ENCODE data around the gene SLBP. TPM values are rescaled to one million over a fixed set of nuclear protein-coding genes. Genes with fewer than 3 reads are reported as not detected.
"Not testable (repeated sequence)": the region's sequence is repeated elsewhere in the genome, so short reads cannot be mapped to it uniquely, and the experiment has no call there.

Gene SLBP
- total RNA-seq, 2 experiments from 2014 or later: 115 to 117 TPM

GRCh38 chr4:1708581-1708980, 3.5 kb downstream of the SLBP start:
- no peaks in the 10 kb centered on the region for H3K27me3 Mint-ChIP-seq
- no peak for TF ChIP-seq CTCF (IDR thresholded peaks at IDR 0.05)
- H3K9me3 Mint-ChIP-seq: no peaks in the 10 kb centered on the region
- H3K36me3 Mint-ChIP-seq (ENCODE audit: low read depth): peaks cover 66% of the 10 kb centered on the region
- CTCF ChIA-PET: interaction anchor here (1.0 to 12.5 kb wide), 6 partner anchors 13 to 38 kb away, joined by 3 to 177 read pairs (median 5); partner anchors contain the start of genes TACC3 and TMEM129
- H3K4me3 Mint-ChIP-seq: peak overlapping the region; percentile 85
- H3K27ac Mint-ChIP-seq: no peak overlapping the region
- intact Hi-C loops (cut with micrococcal nuclease): no loop called here
- POLR2A ChIA-PET: interaction anchor here (1.7 to 9.5 kb wide), 4 partner anchors 8 to 16 kb away, joined by 5 to 190 read pairs (median 46); partner anchors contain the start of genes TACC3 and TMEM129
- DNase-seq (no peak), ATAC-seq (no peak)
- peaks cover 46% of the 10 kb centered on the region for H3K4me1 Mint-ChIP-seq (ENCODE audit: low read depth)

DNA sequence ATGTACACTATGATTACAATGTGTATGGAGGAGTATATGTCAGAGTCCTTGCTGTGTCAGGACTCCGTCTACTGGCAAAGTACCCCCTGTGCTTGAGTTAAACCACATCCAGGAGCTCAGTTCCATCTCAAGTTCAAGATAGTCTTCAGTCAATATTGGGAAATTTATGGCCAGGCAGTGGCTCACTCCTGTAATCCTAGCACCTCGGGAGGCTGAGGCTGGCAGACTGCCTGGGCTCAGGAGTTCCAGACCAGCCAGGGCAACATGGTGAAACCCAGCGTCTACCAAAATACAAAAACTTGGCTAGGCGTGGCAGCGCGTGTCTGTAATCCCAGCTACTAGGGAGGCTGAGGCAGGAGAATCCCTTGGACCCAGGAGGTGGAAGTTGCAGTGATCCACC, 5.8 kb downstream of the SLBP start:
- no peak for TF ChIP-seq CTCF (IDR thresholded peaks at IDR 0.05)
- no peak for ATAC-seq
- no peak overlapping the region for H3K4me3 Mint-ChIP-seq
- no peaks in the 10 kb centered on the region for H3K27me3 Mint-ChIP-seq
- peaks cover 61% of the 10 kb centered on the region for H3K4me1 Mint-ChIP-seq (ENCODE audit: low read depth)
- ChIA-PET POLR2A (interaction anchor here (3.7 to 9.5 kb wide), 2 partner anchors 12 to 17 kb away, joined by 32 to 190 read pairs; partner anchors contain the start of genes TACC3 and TMEM129), CTCF (interaction anchor here (1.3 to 12.5 kb wide), 2 partner anchors 14 to 22 kb away, joined by 3 to 177 read pairs; no protein-coding TSS in a partner anchor)
- no peak overlapping the region for H3K27ac Mint-ChIP-seq
- peaks cover 67% of the 10 kb centered on the region for H3K36me3 Mint-ChIP-seq (ENCODE audit: low read depth)
- H3K9me3 Mint-ChIP-seq: no peaks in the 10 kb centered on the region
- intact Hi-C loops (cut with micrococcal nuclease): no loop called here
- DNase-seq: no peak

DNA sequence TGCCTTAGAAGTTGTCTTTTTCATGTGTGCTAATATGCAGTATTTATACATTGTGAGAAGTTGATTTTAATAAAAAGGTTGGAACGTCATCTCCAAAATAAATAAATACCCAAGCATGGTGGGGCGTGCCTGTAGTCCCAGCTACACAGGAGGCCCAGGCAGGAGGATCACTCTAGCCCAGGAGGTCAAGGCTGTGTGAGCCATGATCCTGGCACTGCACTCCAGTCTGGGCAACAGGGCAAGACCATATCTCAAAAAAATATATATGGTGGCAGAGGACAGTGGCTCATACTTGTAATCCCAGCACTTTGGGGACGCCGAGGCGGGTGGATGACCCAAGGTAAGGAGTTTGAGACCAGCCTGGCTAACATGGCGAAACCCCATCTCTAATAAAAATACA, 6.4 kb downstream of the SLBP start:
- POLR2A ChIA-PET: interaction anchor here (3.7 to 9.5 kb wide), 2 partner anchors 11 to 17 kb away, joined by 32 to 190 read pairs; partner anchors contain the start of genes TACC3 and TMEM129
- H3K9me3 Mint-ChIP-seq: no peaks in the 10 kb centered on the region
- H3K4me1 Mint-ChIP-seq (ENCODE audit: low read depth): peaks cover 57% of the 10 kb centered on the region
- H3K27ac Mint-ChIP-seq: no peak overlapping the region
- peaks cover 63% of the 10 kb centered on the region for H3K36me3 Mint-ChIP-seq (ENCODE audit: low read depth)
- no peaks in the 10 kb centered on the region for H3K27me3 Mint-ChIP-seq
- TF ChIP-seq CTCF (IDR thresholded peaks at IDR 0.05): no peak
- DNase-seq (no peak), ATAC-seq (no peak)
- intact Hi-C loops (cut with micrococcal nuclease): no loop called here
- no peak overlapping the region for H3K4me3 Mint-ChIP-seq
- CTCF ChIA-PET: interaction anchor here (1.3 to 12.5 kb wide), 2 partner anchors 13 to 22 kb away, joined by 3 to 177 read pairs; no protein-coding TSS in a partner anchor

DNA sequence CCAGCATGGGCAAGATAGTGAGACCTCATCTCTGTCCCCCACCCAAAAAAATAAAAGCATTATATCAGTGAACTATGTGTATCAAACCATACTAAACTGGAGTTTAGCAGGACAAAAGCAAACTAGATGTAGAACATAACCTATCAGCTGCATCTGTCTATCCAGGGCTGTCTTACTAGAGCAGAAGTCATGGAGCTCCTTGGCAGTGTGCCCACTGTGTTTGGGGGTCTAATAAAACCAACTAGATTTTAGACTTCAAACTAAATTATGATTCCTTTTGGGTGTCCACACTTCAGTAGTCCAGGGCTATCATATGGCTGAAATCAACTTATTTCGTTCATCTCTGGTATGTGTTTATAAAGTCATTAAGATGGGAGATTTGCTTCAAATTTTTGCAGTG, 8.3 kb downstream of the SLBP start:
- H3K4me1 Mint-ChIP-seq (ENCODE audit: low read depth): peaks cover 40% of the 10 kb centered on the region
- no peaks in the 10 kb centered on the region for H3K9me3 Mint-ChIP-seq
- no peak overlapping the region for H3K27ac Mint-ChIP-seq
- no peak for DNase-seq
- intact Hi-C loops (cut with micrococcal nuclease): no loop called here
- no peak overlapping the region for H3K4me3 Mint-ChIP-seq
- no peaks in the 10 kb centered on the region for H3K27me3 Mint-ChIP-seq
- POLR2A ChIA-PET: interaction anchor here (0.9 to 3.9 kb wide), 7 partner anchors 9 to 43 kb away, joined by 3 to 32 read pairs (median 4); partner anchors contain the start of genes SLBP and TMEM129
- no peak for ATAC-seq
- peaks cover 55% of the 10 kb centered on the region for H3K36me3 Mint-ChIP-seq (ENCODE audit: low read depth)
- no peak for TF ChIP-seq CTCF (IDR thresholded peaks at IDR 0.05)
- CTCF ChIA-PET: interaction anchor here (1.7 to 12.5 kb wide), 2 partner anchors 12 to 23 kb away, joined by 5 to 177 read pairs; no protein-coding TSS in a partner anchor

- peaks cover 29% of the 10 kb centered on the region for H3K4me1 Mint-ChIP-seq (ENCODE audit: low read depth)
- DNase-seq; H3K4me3 Mint-ChIP-seq; H3K27me3 Mint-ChIP-seq; intact Hi-C loops (cut with micrococcal nuclease); ATAC-seq; H3K27ac Mint-ChIP-seq; H3K9me3 Mint-ChIP-seq: not testable (repeated sequence)
- ChIA-PET CTCF (interaction anchor here (1.4 to 12.5 kb wide), 2 partner anchors 9 to 29 kb away, joined by 6 to 177 read pairs; no protein-coding TSS in a partner anchor), POLR2A (interaction anchor here (0.7 to 3.9 kb wide), 5 partner anchors 8 to 21 kb away, joined by 3 to 26 read pairs (median 5); partner anchors contain the start of gene SLBP)
- H3K36me3 Mint-ChIP-seq (ENCODE audit: low read depth): peaks cover 48% of the 10 kb centered on the region
These were observed 10.4 kb downstream of the SLBP start for GRCh38 chr4:1701671-1702070.

Measured in activated CD8-positive, alpha-beta T cell treated with anti-CD3 and anti-CD28 coated beads for 36 hours (primary cell).